ENCODE measurements around the gene GCSH.

- TF ChIP-seq SIN3A (IDR thresholded peaks at IDR 0.05; ENCODE audit: low read depth) (no peak), CTCF (IDR thresholded peaks at IDR 0.05 in 2 of 3, conservative IDR thresholded peaks at IDR 0.05 in 1 of 3; ENCODE audit: borderline replicate concordance in 1 of 3, insufficient read depth in 1 of 3, low read depth in 2 of 3, low read length in 2 of 3) (no peak), POLR2A (IDR thresholded peaks at IDR 0.05; ENCODE audit: borderline replicate concordance, extremely low read depth, insufficient read depth, insufficient read length) (no peak), EZH2 (IDR thresholded peaks at IDR 0.05) (no peak), JUND (IDR thresholded peaks at IDR 0.05) (no peak), POLR2AphosphoS5 (IDR thresholded peaks at IDR 0.05; ENCODE audit: low read depth, low read length) (no peak), YY1 (IDR thresholded peaks at IDR 0.05; ENCODE audit: extremely low read depth, insufficient replicate concordance, low read depth, low read length) (no peak), ZBTB33 (IDR thresholded peaks at IDR 0.05; ENCODE audit: extremely low read depth, insufficient replicate concordance, low read length) (no peak)
Measured at GRCh38 chr16:81040842-81041241, 55.4 kb downstream of the GCSH start.

Data from HCT116 (cell line).